ENCODE data around the gene TAF1. TPM values are rescaled to one million over a fixed set of nuclear protein-coding genes. Genes with fewer than 3 reads are reported as not detected.
A peak's percentile ranks its signal among the peaks of the same experiment; 100 is the strongest.
"Not testable (repeated sequence)": the region's sequence is repeated elsewhere in the genome, so short reads cannot be mapped to it uniquely, and the experiment has no call there.

The TAF1 gene
- total and polyA plus RNA-seq, 7 donors: 5.5 to 25.6 (median 22.3) TPM

DNA sequence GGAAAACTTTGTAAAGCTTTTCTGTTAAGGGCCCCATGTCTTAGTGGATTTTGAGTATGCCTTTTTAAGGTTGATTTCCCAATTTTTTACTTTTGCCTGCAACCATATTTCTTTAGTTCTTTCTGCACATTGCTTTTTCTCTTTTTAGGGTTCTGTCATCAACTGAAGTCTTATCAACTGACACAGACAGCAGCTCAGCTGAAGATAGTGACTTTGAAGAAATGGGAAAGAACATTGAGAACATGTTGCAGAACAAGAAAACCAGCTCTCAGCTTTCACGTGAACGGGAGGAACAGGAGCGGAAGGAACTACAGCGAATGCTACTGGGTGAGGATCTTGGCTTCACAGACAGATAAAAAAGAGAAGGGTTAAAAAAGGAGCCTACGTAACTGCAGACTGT, 27.8 kb downstream of the TAF1 start:
- Histone ChIP-seq H3K4me1 (no peaks in the 10 kb centered on the region), H3K27me3 (ENCODE audit: insufficient read depth in 3 of 3, low read length in 2 of 3) (no peaks in the 10 kb centered on the region), H3K36me3 (ENCODE audit: insufficient read depth in 1 of 2, low read depth in 1 of 2) (peaks cover 3 to 98% of the 10 kb centered on the region in 2 donors), H3K9me3 (no peaks in the 10 kb centered on the region), H3K4me3 (no peak overlapping the region), H3K27ac (no peak overlapping the region)
- ATAC-seq (no peak), DNase-seq (no peak)
- intact Hi-C loops (cut with DNase I): loop anchor here in 1 of 2 donors (10.0 kb wide), 1 partner anchor 71 kb away; no protein-coding TSS in a partner anchor
- TF ChIP-seq, protein P1, sequence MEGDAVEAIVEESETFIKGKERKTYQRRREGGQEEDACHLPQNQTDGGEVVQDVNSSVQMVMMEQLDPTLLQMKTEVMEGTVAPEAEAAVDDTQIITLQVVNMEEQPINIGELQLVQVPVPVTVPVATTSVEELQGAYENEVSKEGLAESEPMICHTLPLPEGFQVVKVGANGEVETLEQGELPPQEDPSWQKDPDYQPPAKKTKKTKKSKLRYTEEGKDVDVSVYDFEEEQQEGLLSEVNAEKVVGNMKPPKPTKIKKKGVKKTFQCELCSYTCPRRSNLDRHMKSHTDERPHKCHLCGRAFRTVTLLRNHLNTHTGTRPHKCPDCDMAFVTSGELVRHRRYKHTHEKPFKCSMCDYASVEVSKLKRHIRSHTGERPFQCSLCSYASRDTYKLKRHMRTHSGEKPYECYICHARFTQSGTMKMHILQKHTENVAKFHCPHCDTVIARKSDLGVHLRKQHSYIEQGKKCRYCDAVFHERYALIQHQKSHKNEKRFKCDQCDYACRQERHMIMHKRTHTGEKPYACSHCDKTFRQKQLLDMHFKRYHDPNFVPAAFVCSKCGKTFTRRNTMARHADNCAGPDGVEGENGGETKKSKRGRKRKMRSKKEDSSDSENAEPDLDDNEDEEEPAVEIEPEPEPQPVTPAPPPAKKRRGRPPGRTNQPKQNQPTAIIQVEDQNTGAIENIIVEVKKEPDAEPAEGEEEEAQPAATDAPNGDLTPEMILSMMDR (IDR thresholded peaks at IDR 0.05): no peak
- WGBS, 3 donors: 87 to 91% (median 91%) methylated on average over 5 of the region's 5 CpGs

DNA sequence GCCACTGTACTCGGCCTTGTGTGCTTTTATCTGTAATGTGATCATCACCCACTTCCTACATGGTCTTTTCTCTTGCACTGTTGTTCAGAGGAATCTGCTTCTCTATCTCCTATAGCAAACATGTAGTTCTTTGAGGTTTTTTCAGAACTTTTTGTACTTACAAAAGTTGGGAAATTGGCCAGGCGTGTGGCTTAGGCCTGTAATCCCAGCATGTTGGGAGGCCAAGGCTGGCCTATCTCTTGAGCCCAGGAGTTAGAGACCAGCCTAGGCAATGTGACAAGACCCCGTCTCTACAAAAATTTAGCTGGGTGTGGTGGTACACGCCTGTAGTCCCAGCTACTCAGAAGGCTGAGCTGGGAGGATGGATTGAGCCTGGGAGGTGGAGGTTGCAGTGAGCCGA, 30.4 kb downstream of the TAF1 start:
- 84 to 98% (median 87%) methylated on average over 5 of the region's 5 CpGs for WGBS, 3 donors
- Histone ChIP-seq H3K27me3 (ENCODE audit: insufficient read depth in 3 of 3, low read length in 2 of 3) (no peaks in the 10 kb centered on the region), H3K36me3 (ENCODE audit: insufficient read depth in 1 of 2, low read depth in 1 of 2) (peaks cover 0 to 96% of the 10 kb centered on the region in 2 donors), H3K4me3 (no peak overlapping the region), H3K4me1 (no peaks in the 10 kb centered on the region), H3K27ac (no peak overlapping the region), H3K9me3 (no peaks in the 10 kb centered on the region)
- DNase-seq: no peak
- no peak for ATAC-seq
- TF ChIP-seq, protein P1 (IDR thresholded peaks at IDR 0.05): no peak
- intact Hi-C loops (cut with DNase I): loop anchor here in 1 of 2 donors (10.0 kb wide), 1 partner anchor 68 kb away; no protein-coding TSS in a partner anchor

GRCh38 chrX:71400710-71401109, 34.6 kb downstream of the TAF1 start:
- Histone ChIP-seq H3K9me3 (no peaks in the 10 kb centered on the region), H3K4me1 (no peaks in the 10 kb centered on the region), H3K27me3 (ENCODE audit: insufficient read depth in 3 of 3, low read length in 2 of 3) (no peaks in the 10 kb centered on the region), H3K36me3 (ENCODE audit: insufficient read depth in 1 of 2, low read depth in 1 of 2) (peaks cover 0 to 93% of the 10 kb centered on the region in 2 donors), H3K27ac (no peak overlapping the region), H3K4me3 (no peak overlapping the region)
- WGBS, 3 donors: 79 to 90% (median 83%) methylated on average over 1 of the region's 1 CpG
- TF ChIP-seq, protein P1 (IDR thresholded peaks at IDR 0.05): no peak
- intact Hi-C loops (cut with DNase I): no loop called here
- DNase-seq (no peak), ATAC-seq (no peak)

- H3K4me3 ChIP-seq; H3K9me3 ChIP-seq; DNase-seq; ATAC-seq; H3K27ac ChIP-seq; intact Hi-C loops (cut with DNase I); H3K4me1 ChIP-seq; H3K27me3 ChIP-seq (ENCODE audit: insufficient read depth in 3 of 3, low read length in 2 of 3): not testable (repeated sequence)
- 55 to 60% (median 58%) methylated on average over 2 to 3 of the region's 5 CpGs for WGBS, 3 donors
- peaks cover 0 to 64% of the 10 kb centered on the region in 2 donors for H3K36me3 ChIP-seq (ENCODE audit: insufficient read depth in 1 of 2, low read depth in 1 of 2)
Measured at GRCh38 chrX:71416260-71416659, 50.1 kb downstream of the TAF1 start.

GRCh38 chrX:71420686-71421085, 54.5 kb downstream of the TAF1 start:
- Histone ChIP-seq H3K36me3 (ENCODE audit: insufficient read depth in 1 of 2, low read depth in 1 of 2) (peaks cover 0 to 84% of the 10 kb centered on the region in 2 donors), H3K27me3 (ENCODE audit: insufficient read depth in 3 of 3, low read length in 2 of 3) (no peaks in the 10 kb centered on the region), H3K4me1 (no peaks in the 10 kb centered on the region), H3K27ac (no peak overlapping the region), H3K4me3 (no peak overlapping the region), H3K9me3 (no peaks in the 10 kb centered on the region)
- DNase-seq (peak in 1 of 2 donors; percentile 13), ATAC-seq (no peak)
- intact Hi-C loops (cut with DNase I): no loop called here
- 79 to 92% (median 89%) methylated on average over 14 to 20 of the region's 20 CpGs for WGBS, 3 donors
- TF ChIP-seq, protein P1 (IDR thresholded peaks at IDR 0.05): no peak
